PC-3 (cell line): Measurements from ENCODE around the gene TOP2B. TPM values are rescaled to one million over a fixed set of nuclear protein-coding genes. Genes with fewer than 3 reads are reported as not detected.
A peak's percentile ranks its signal among the peaks of the same experiment; 100 is the strongest.

Experiments used
- ATAC-seq: fragments of 200-7000 bp; cut with Tn5 transposase; 2 replicates; pipeline ENCODE4 v1.9.1; 2020; ENCODE audit warnings: mild to moderate bottlenecking, moderate library complexity
- BruUV-seq: library from RNA; stranded (reverse); fragments of 400-500 nt; replicated peaks from 2 replicates; lab custom pipeline; 2021; lab: Mats Ljungman, UMichigan
- CTCF ChIA-PET: fragments of 300-600 bp; sonication (Branson Sonifier 250); formaldehyde crosslinking; loops from one replicate; lab custom pipeline; 2022; ENCODE audit warnings: antibody characterized with exemption; lab: Charles Lee
- POLR2A ChIA-PET: fragments of 300-600 bp; sonication (Branson Sonifier 250); formaldehyde crosslinking; loops from one replicate; lab custom pipeline; 2022; ENCODE audit warnings: antibody characterized with exemption; ENCODE audit not compliant: unreplicated experiment; lab: Charles Lee
- DNase-seq: peaks from one replicate; pipeline ENCODE4 v3.0.0-alpha.2; 2015
- H2AFZ ChIP-seq: fragments of 300-600 bp; sonication (generic); 2 replicates; pipeline ENCODE4 v1.6.0; 2016; ENCODE audit warnings: antibody characterized with exemption, low read length
- H3F3A ChIP-seq: fragments of 300-600 bp; sonication (generic); one replicate; pipeline ENCODE4 v1.6.0; 2017; ENCODE audit warnings: antibody characterized with exemption, low read length, control low read depth, mild to moderate bottlenecking; ENCODE audit not compliant: unreplicated experiment
- H3K27ac ChIP-seq: fragments of 300-600 bp; sonication (generic); 2 replicates; pipeline ENCODE4 v1.5.1; 2016; ENCODE audit warnings: mild to moderate bottlenecking, low read length
- H3K27me3 ChIP-seq: fragments of 300-600 bp; sonication (generic); 2 replicates; pipeline ENCODE4 v1.6.1; 2016; ENCODE audit warnings: low read length, mixed read lengths
- H3K36me3 ChIP-seq: fragments of 300-600 bp; sonication (generic); 2 replicates; pipeline ENCODE4 v1.6.1; 2016; ENCODE audit warnings: low read depth, mixed run types, low read length, mixed read lengths
- H3K4me1 ChIP-seq: fragments of 300-600 bp; sonication (generic); 2 replicates; pipeline ENCODE4 v1.5.1; 2016; ENCODE audit warnings: low read length; ENCODE audit not compliant: insufficient read depth
- H3K4me2 ChIP-seq: fragments of 300-600 bp; sonication (generic); 2 replicates; pipeline ENCODE4 v1.6.0; 2016; ENCODE audit warnings: low read length
- H3K4me3 ChIP-seq: fragments of 300-600 bp; sonication (generic); 2 replicates; pipeline ENCODE4 v1.5.1; 2016; ENCODE audit warnings: mild to moderate bottlenecking, low read length, mixed read lengths
- H3K79me2 ChIP-seq: fragments of 300-600 bp; sonication (generic); 2 replicates; pipeline ENCODE4 v1.6.1; 2017; ENCODE audit warnings: low read length, mixed read lengths
- H3K9ac ChIP-seq: fragments of 300-600 bp; sonication (generic); 2 replicates; pipeline ENCODE4 v1.6.0; 2016; ENCODE audit warnings: mild to moderate bottlenecking, low read length
- H3K9me2 ChIP-seq: fragments of 300-600 bp; sonication (generic); replicated peaks from 2 replicates; pipeline ENCODE4 v1.6.1; 2016; ENCODE audit warnings: mixed run types, low read length, mixed read lengths
- H3K9me3 ChIP-seq: fragments of 300-600 bp; sonication (generic); 2 replicates; pipeline ENCODE4 v1.6.1; 2016; ENCODE audit warnings: low read length, mixed read lengths
- H4K20me1 ChIP-seq: fragments of 300-600 bp; sonication (generic); 2 replicates; pipeline ENCODE4 v1.6.1; 2016; ENCODE audit warnings: low read length, mixed read lengths
- CTCF ChIP-seq: fragments of 300-600 bp; sonication (generic); conservative IDR thresholded peaks from 2 replicates; pipeline ENCODE4 v1.5.1; 2017; ENCODE audit warnings: antibody characterized with exemption, low read depth, mild to moderate bottlenecking, low read length
- EZH2 ChIP-seq: fragments of 300-600 bp; sonication (generic); IDR thresholded peaks from one replicate; pipeline ENCODE4 v1.6.1; 2017; ENCODE audit warnings: antibody characterized with exemption, mild to moderate bottlenecking, low read length; ENCODE audit not compliant: unreplicated experiment
- EZH2phosphoT487 ChIP-seq: fragments of 300-600 bp; sonication (generic); IDR thresholded peaks from 2 replicates; pipeline ENCODE4 v1.6.1; 2018; ENCODE audit warnings: mild to moderate bottlenecking, antibody characterized with exemption, low read length, borderline replicate concordance
- intact Hi-C: fragments of 100-400 bp; cut with micrococcal nuclease; formaldehyde crosslinking; loops from 2 replicates; pipeline ENCODE4 v1.9.0; 2023
- total RNA-seq: library from RNA; depleted of rRNA; stranded (reverse); fragments of >200 nt; gene quantifications from 2 replicates; pipeline ENCODE4 v1.2.3, GENCODE V29; 2014

The TOP2B gene
- total RNA-seq, 1 experiment from 2014 or later = 79.0 TPM

GRCh38 chr3:25584011-25584789 lies 80.5 kb downstream of the TOP2B start:
- no peak for TF ChIP-seq EZH2
- TF ChIP-seq EZH2phosphoT487 = no peak
- no peak for TF ChIP-seq CTCF
- ChIA-PET POLR2A (no interaction called here), CTCF (no interaction called here)
- no peak overlapping the region for H3K4me3 ChIP-seq
- H3K27me3 ChIP-seq = peaks cover 5% of the 10 kb centered on the region; the same call in 1 of the 2 replicates
- H3K9me2 ChIP-seq = no peaks in the 10 kb centered on the region
- H4K20me1 ChIP-seq = no peaks in the 10 kb centered on the region
- ATAC-seq (peak; percentile 19; the same call in 1 of the 2 replicates), DNase-seq (no peak)
- H3K4me1 ChIP-seq = peaks cover 12% of the 10 kb centered on the region
- H3K4me2 ChIP-seq = no peak overlapping the region
- no peaks in the 10 kb centered on the region for H3K79me2 ChIP-seq
- no peaks in the 10 kb centered on the region for H3K9me3 ChIP-seq
- no TSS peak for BruUV-seq
- intact Hi-C loops = no loop called here
- H3F3A ChIP-seq = no peaks in the 10 kb centered on the region
- H3K36me3 ChIP-seq = no peaks in the 10 kb centered on the region
- H2AFZ ChIP-seq = no peak overlapping the region
- H3K27ac ChIP-seq = no peak overlapping the region
- H3K9ac ChIP-seq = no peak overlapping the region

- Histone ChIP-seq H3K4me3 (no peak overlapping the region), H3K27me3 (peaks cover 11% of the 10 kb centered on the region; the same call in 1 of the 2 replicates), H3K9me2 (no peaks in the 10 kb centered on the region), H3K27ac (no peak overlapping the region), H3K79me2 (no peaks in the 10 kb centered on the region), H4K20me1 (no peaks in the 10 kb centered on the region), H3K4me2 (no peak overlapping the region), H3K4me1 (peaks cover 12% of the 10 kb centered on the region), H3K9ac (no peak overlapping the region), H3K9me3 (no peaks in the 10 kb centered on the region), H2AFZ (no peak overlapping the region), H3K36me3 (no peaks in the 10 kb centered on the region), H3F3A (no peaks in the 10 kb centered on the region)
- TF ChIP-seq EZH2phosphoT487 (no peak), CTCF (no peak), EZH2 (no peak)
- ChIA-PET CTCF (no interaction called here), POLR2A (no interaction called here)
- no peak for ATAC-seq
- no TSS peak for BruUV-seq
- intact Hi-C loops = no loop called here
- no peak for DNase-seq
Observed at GRCh38 chr3:25583343-25583742, 81.4 kb downstream of the TOP2B start.

GRCh38 chr3:25582242-25582641 lies 82.5 kb downstream of the TOP2B start:
- Histone ChIP-seq H3K36me3 (no peaks in the 10 kb centered on the region), H3K4me3 (no peak overlapping the region), H3K4me1 (peaks cover 12% of the 10 kb centered on the region), H2AFZ (no peak overlapping the region), H3K27ac (no peak overlapping the region), H3K9me3 (no peaks in the 10 kb centered on the region), H3K9me2 (no peaks in the 10 kb centered on the region), H3K27me3 (peaks cover 20% of the 10 kb centered on the region; the same call in 1 of the 2 replicates), H3K4me2 (no peak overlapping the region), H3K79me2 (no peaks in the 10 kb centered on the region), H3K9ac (no peak overlapping the region), H3F3A (no peaks in the 10 kb centered on the region), H4K20me1 (no peaks in the 10 kb centered on the region)
- intact Hi-C loops = no loop called here
- no TSS peak for BruUV-seq
- CTCF ChIA-PET = no interaction called here
- POLR2A ChIA-PET = no interaction called here
- peak; percentile 69 for ATAC-seq
- no peak for TF ChIP-seq EZH2
- TF ChIP-seq CTCF = no peak
- no peak for TF ChIP-seq EZH2phosphoT487
- peak; percentile 78 for DNase-seq
